Nephron progenitor cell (in vitro differentiated cells): ENCODE results near the gene LCLAT1.
A peak's percentile ranks its signal among the peaks of the same experiment; 100 is the strongest.

ENCODE experiments used
- DNase-seq: peaks from one replicate; pipeline ENCODE4 v3.0.0; 2021
- H3K27ac Mint-ChIP-seq: 2 replicates; pipeline ENCODE4 v1.8.0; 2021; ENCODE audit warnings: mild to moderate bottlenecking, moderate library complexity, mixed read lengths
- H3K27me3 Mint-ChIP-seq: 2 replicates; pipeline ENCODE4 v1.8.0; 2021; ENCODE audit warnings: mild to moderate bottlenecking, low read depth, mixed read lengths; ENCODE audit not compliant: poor library complexity
- H3K36me3 Mint-ChIP-seq: 2 replicates; pipeline ENCODE4 v1.8.0; 2021; ENCODE audit warnings: low read depth, mixed read lengths
- H3K4me1 Mint-ChIP-seq: 2 replicates; pipeline ENCODE4 v1.8.0; 2021; ENCODE audit warnings: mixed read lengths
- H3K4me3 Mint-ChIP-seq: 2 replicates; pipeline ENCODE4 v1.8.0; 2021; ENCODE audit warnings: mild to moderate bottlenecking, moderate library complexity, mixed read lengths
- H3K9me3 Mint-ChIP-seq: 2 replicates; pipeline ENCODE4 v1.8.0; 2021; ENCODE audit warnings: mild to moderate bottlenecking, moderate library complexity, mixed read lengths
- TF ChIP-seq, protein P1 (sequence below): fragments of 200-600 bp; sonication (generic); IDR thresholded peaks from 2 replicates; pipeline ENCODE4 v1.5.0; 2021; ENCODE audit warnings: antibody characterized with exemption

The LCLAT1 gene

DNA sequence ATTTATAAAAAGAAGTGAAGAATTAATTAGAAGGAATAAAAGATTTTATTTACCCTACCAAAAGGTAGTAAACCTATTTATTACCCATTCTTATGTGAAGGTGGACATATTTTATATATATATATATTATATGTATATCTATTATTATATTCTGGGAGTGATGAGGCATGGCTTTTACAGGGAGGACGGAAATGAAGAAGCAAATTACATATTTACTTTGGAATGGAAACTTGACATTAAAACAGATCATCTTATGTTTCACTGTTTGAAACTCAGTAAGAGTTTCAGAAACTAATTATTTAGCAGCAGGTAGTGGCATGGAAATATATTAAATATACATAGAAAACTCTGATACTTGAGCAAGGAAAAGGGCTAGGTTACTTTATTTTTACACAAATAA is 143.4 kb downstream of the LCLAT1 start:
- Mint-ChIP-seq H3K9me3 (peaks cover 6% of the 10 kb centered on the region), H3K36me3 (peaks cover 37% of the 10 kb centered on the region), H3K4me1 (no peaks in the 10 kb centered on the region), H3K27ac (no peak overlapping the region), H3K4me3 (no peak overlapping the region), H3K27me3 (no peaks in the 10 kb centered on the region)
- TF ChIP-seq, protein P1, sequence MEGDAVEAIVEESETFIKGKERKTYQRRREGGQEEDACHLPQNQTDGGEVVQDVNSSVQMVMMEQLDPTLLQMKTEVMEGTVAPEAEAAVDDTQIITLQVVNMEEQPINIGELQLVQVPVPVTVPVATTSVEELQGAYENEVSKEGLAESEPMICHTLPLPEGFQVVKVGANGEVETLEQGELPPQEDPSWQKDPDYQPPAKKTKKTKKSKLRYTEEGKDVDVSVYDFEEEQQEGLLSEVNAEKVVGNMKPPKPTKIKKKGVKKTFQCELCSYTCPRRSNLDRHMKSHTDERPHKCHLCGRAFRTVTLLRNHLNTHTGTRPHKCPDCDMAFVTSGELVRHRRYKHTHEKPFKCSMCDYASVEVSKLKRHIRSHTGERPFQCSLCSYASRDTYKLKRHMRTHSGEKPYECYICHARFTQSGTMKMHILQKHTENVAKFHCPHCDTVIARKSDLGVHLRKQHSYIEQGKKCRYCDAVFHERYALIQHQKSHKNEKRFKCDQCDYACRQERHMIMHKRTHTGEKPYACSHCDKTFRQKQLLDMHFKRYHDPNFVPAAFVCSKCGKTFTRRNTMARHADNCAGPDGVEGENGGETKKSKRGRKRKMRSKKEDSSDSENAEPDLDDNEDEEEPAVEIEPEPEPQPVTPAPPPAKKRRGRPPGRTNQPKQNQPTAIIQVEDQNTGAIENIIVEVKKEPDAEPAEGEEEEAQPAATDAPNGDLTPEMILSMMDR = no peak
- DNase-seq = no peak

GRCh38 chr2:30591186-30591585 is 144.1 kb downstream of the LCLAT1 start:
- H3K36me3 Mint-ChIP-seq = peaks cover 42% of the 10 kb centered on the region
- TF ChIP-seq, protein P1 = no peak
- H3K4me3 Mint-ChIP-seq = no peak overlapping the region
- no peak for DNase-seq
- H3K27me3 Mint-ChIP-seq = no peaks in the 10 kb centered on the region
- no peak overlapping the region for H3K27ac Mint-ChIP-seq
- peaks cover 11% of the 10 kb centered on the region for H3K9me3 Mint-ChIP-seq
- no peaks in the 10 kb centered on the region for H3K4me1 Mint-ChIP-seq

DNA sequence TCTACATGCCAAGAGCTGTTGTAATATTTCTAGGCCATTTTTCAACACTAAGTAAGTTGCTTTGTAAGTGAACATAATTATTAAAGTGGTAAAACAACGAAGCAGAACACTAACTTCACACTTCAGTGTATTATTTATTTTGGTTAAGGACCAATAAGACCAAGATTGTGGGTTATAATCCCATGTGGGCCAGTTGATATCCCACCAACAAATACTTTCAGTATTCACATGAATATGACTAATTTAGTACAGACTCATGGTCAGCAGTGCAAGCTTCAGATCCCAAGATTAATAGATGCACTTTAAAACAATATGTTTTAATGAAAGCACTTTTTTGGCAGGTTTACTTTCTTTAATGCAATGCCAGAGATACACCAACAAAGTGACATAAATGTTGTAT is 154.3 kb downstream of the LCLAT1 start:
- H3K27me3 Mint-ChIP-seq = no peaks in the 10 kb centered on the region
- peaks cover 49% of the 10 kb centered on the region for H3K36me3 Mint-ChIP-seq
- peaks cover 29% of the 10 kb centered on the region for H3K4me1 Mint-ChIP-seq
- H3K27ac Mint-ChIP-seq = no peak overlapping the region
- peaks cover 47% of the 10 kb centered on the region for H3K9me3 Mint-ChIP-seq
- DNase-seq = no peak
- TF ChIP-seq, protein P1 = no peak
- H3K4me3 Mint-ChIP-seq = no peak overlapping the region

- Mint-ChIP-seq H3K27ac (no peak overlapping the region), H3K27me3 (no peaks in the 10 kb centered on the region)
These were observed 158.2 kb downstream of the LCLAT1 start for GRCh38 chr2:30605197-30605596.

GRCh38 chr2:30608643-30609042 is 161.6 kb downstream of the LCLAT1 start:
- H3K9me3 Mint-ChIP-seq = peaks cover 6% of the 10 kb centered on the region
- H3K4me1 Mint-ChIP-seq = peaks cover 44% of the 10 kb centered on the region
- H3K27ac Mint-ChIP-seq = no peak overlapping the region
- TF ChIP-seq, protein P1 = no peak
- H3K27me3 Mint-ChIP-seq = no peaks in the 10 kb centered on the region
- no peak for DNase-seq
- no peak overlapping the region for H3K4me3 Mint-ChIP-seq
- peaks cover 27% of the 10 kb centered on the region for H3K36me3 Mint-ChIP-seq

More at GRCh38 chr2:30605197-30605596, 158.2 kb downstream of the LCLAT1 start:
- TF ChIP-seq, protein P1 = no peak
- H3K9me3 Mint-ChIP-seq = peaks cover 15% of the 10 kb centered on the region
- no peak overlapping the region for H3K4me3 Mint-ChIP-seq
- peaks cover 37% of the 10 kb centered on the region for H3K36me3 Mint-ChIP-seq
- H3K4me1 Mint-ChIP-seq = peaks cover 29% of the 10 kb centered on the region
- DNase-seq = no peak

DNA sequence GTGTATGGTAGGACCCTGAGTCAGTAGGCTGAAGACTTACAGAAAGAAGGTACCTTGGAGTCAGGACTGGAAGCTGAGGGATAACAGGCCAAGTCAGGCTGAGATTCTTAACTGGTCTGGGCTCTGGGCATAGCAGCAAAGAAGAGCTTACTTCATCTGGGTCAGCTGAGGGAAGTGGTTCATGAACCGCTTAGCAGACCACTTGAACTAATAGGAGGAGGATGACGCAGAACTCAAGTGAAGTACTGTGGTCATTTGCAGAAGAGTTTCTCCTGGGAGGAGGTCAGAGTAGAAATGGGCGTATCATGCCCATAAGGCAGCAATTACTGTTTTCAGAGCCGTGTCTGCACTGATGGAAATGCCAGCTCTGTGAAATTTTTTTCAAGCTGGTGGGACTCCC is 164.5 kb downstream of the LCLAT1 start:
- Mint-ChIP-seq H3K9me3 (no peaks in the 10 kb centered on the region), H3K4me1 (peaks cover 21% of the 10 kb centered on the region), H3K27me3 (no peaks in the 10 kb centered on the region), H3K36me3 (peaks cover 18% of the 10 kb centered on the region), H3K4me3 (no peak overlapping the region), H3K27ac (peak overlapping the region; percentile 15)
- DNase-seq = no peak
- TF ChIP-seq, protein P1 = no peak
